HG02610 (cell line): ENCODE measurements around the gene PSTPIP1.

Experiments used
- ATAC-seq: cut with Tn5 transposase; IDR thresholded peaks from one replicate; pipeline ENCODE4 v1.9.1; 2021; ENCODE audit warnings: mild to moderate bottlenecking, moderate library complexity; ENCODE audit not compliant: unreplicated experiment

Gene PSTPIP1

DNA sequence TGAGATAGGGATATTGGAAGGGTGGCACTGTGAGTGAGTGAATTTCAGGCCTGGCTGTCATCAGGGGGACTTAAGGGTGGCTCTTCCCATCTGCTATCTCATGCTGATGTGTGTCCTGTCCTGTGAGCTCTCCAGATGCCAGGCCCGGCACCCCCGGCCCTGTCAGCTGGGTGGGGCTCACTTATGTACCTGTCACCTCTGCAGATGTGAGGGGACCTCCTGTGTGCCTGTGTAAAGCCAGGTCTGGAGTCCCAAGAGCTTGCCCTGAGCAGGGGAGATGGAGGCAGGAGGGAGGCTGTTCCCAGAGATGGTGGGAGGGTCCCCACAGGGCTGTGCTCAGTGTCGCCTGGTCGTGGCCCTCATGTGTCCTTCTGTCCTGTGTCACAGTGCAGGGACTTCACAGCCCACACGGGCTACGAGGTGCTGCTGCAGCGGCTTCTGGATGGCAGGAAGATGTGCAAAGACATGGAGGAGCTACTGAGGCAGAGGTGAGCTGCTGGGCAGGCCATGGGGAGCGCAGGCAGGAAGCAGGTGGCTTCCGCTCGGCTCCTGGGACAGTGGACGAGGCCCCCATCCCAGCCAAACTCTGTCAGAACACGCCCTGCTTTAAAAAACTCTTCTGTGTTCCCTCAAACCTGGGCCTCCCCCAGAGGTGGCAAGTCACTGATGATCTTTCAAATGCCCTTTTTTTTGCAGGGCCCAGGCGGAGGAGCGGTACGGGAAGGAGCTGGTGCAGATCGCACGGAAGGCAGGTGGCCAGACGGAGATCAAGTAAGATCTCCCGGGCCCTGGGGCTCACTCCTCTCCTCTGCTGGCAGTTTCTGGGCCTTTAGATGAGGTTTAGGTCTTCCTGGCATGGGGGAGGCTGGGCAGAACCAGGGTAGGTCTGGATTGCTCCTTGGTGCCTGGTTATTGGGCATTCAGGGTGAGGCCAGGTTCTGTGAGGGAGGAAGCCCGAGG lies 23.1 kb downstream of the PSTPIP1 start:
- ATAC-seq = no peak

DNA sequence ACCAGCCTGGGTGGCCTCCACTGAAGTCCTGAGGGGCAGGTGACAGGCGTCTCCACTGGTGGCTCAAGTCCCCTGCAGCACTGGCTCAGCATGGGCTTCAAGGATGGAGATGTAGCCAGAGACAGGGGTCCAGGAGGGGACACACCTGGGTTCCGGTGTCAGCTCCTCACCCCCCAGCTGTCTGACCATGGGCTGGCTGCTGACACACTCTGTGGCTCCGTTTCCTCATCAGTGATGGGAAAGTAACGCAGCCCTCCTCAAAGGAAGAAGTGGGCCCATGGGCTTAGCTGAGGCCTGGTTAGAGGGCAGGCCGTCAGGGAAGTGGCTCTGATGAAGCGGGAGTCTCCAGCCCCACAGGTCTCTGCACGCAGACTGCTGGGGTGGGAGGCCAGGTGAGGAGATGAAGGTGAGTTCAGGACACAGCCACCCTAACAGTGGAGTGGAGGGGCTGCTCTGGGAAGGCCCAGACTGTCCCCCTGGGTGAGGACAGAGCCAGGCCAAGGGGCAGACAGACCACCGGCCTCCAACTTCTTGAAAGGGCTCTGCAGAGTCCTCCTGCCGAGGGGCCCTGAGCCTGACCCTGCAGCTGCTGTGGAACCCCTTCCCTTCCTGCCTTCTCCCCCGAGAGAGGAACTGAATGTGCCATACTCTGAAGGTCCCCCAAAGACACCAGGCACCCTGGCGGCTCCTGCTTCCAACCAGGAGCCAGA lies 24.0 kb downstream of the PSTPIP1 start:
- no peak for ATAC-seq

DNA sequence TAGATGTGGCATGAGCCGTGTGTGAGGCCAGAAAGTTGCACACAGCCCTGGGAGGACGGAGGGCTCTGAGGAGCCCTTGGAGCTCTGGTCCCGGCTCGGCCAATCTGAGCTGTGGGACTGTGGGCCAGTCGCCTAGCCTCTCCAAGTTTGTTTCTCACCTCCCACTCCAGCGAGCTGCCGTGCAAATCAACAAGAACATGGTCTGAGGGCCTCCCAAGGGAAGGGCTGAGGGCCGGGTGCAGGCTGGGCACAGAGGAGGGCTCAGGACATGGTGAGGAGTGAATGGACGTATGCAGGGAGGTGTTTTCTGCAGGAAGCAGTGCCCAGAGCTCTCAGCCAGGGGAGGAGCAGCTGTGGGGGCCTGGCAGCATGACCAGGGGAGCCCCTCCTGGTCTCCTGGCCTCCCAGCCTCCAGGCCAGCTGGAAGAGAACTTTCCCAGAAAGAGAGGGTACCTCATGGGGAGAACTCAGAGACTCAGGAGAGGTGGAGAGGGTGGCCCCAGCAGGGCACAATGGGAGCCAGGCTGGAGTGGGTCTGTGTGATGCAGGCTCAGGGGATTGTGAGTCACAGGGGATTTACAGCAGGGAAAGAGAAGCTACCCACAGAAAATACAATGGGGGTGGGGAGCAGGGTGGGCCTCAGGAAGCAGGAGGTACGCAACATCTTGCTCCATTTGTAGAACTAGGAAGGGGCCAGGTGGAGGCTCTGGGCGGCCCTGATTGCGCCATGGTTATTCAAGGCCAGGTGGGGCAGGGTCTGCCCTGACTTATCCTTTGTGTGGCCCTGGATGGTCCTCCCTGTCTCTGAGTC lies 24.8 kb downstream of the PSTPIP1 start:
- no peak for ATAC-seq

DNA sequence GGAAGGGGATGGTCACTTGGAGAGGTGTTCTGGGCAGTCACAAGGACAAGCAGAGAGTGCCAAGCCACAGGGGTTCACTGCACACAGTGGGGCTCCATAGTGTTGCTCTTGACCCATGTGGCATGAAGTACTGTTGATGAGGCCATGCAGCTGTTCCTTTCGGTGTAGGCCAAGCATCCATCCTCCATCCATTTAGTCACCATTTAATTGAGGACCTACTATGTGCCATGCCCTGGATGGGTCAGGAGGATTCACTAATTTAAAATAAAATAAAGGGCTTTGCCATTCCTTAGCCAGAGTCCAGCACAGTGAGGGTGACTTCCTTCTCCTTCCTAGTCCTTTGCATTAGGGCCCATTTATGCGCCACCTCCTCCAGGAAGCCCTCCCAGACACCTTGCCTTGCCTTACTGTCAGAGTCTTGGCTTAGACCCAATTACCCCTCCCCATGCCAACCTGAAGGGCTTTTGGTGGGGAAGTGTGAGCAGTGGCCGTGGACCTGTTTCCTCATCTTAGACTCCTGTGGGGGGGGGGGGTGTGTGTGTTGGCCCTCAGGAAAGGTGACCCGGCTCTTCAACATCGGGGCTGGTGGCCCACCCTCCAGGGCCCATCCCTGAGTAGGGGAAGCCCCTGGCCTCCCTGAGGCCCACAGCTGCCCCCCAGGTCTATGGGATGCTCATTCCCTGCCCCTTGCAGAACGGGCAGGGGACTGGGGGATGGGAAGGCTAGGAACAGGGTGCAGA lies 25.6 kb downstream of the PSTPIP1 start:
- ATAC-seq = no peak

DNA sequence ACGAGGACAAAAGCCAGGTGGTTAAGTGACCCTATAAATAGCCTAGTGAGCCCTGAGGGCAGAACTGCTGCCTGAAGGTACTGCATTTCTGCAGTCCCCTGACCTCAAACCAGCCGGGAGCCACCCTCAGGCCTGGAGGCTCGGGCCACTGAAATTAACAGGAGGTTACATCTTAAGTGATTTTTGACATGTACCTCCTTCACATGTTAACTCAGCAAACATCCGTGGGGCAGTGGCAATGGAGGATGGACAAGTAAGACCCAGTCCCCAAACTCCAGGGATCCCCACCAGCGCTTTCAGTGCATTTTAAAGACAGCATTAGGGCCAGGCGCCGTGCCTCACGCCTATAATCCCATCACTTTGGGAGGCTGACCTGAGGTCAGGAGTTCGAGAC lies 26.2 kb downstream of the PSTPIP1 start:
- ATAC-seq = no peak

DNA sequence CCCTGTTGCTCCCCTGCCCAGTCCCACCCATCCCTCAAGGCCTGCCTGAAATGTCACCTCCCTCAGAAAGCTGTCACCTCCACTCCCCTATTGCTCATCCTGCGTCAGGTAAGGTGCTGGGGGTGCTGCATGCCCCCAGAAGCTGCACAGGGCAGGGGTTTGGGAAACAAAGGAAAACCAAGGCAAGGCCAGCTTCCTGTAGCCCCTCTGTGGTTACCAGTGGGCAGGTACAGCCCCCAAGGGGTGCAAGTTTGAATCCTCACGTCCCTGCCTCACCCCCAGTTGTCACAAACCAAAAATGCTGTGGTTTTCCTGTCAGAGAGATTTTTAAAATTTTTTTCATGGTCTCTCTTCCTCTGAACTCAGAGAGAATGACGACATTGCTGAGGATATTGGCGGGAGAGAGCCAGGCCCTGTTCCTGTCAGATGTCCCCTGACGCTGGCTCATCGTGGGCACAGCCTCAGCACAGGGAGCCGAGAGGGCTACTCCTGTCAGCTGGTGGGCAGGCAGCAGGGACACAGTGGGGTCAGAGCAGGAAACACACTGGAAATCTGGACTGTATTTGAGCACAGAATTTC lies 27.0 kb downstream of the PSTPIP1 start:
- no peak for ATAC-seq

DNA sequence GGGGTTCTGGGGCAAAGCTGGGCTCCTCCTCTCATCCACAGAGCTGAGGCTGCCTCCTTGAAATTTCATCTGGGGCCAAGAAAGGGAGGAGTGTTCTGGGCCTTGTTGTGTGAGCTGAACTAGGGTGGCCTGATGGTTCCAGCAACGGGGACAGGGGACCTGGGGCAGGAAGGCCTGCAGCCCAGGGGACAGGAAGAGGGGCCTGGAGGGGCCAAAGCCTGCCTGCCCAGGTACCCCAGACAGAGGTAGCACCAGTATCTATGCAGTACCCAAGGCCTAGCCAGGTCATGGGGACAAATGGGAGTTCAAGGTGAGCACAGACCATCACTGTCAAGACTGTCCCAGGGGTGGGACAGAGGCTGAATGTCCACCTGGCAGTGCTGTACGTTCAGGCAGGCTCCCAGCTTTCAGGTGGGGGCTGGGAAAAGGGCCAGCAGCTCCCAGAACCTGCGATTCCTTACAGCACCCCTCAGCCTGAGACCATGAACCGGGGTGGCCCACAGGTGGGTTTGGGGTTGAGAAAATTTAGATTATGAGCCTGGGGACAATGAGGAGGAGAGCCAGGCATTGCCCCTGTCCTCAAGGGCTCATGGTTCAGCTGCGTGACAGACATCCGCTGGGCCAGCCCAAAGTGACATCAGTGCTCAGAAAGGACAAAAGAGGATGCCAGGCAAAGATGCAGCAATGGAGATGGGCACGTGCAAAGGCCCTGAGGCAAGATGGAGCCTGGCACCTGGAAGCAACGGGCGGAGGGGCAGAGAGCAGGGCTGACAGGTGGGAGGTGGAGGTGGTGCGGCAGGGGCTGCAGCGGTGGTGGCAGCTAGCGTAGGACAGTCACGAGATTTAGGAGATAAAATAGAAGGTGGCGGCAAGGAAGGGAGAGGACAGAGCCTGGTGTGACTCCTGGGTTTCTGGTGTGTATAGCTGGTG lies 28.0 kb downstream of the PSTPIP1 start:
- ATAC-seq = no peak

DNA sequence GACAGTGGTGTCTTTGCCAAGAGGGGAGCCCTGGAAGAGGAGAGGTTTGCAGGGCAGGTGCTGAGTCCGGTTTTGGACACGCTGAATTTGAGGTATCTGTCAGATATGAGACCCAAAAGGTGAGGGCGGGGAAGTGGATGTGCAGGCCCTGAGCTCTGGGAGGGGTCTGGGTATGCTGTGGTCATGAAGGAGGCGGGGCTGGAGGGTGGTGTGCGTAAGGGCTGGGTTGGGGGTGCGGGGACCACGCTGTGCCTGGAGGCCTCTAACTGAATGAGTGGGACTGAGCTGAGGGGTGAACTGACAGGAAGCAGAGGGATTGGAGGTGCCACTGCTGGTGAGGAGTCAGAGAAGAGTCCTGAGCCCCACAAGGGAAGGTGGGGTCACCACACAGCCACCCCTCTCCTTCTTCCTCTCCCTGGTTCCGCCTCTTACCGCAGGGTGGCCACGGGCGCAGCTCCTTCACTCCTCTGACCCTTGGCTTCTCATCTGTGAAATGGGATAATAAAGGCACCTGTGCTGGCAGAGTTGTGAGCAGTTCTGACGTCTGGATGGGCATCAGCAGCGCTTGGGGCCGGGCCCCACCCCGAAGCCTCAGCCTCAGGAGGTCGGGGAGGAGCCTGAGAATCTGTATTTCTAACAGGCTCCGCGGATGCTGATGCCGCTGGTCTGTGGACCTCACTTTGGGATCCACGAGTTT lies 28.8 kb downstream of the PSTPIP1 start:
- ATAC-seq = no peak

DNA sequence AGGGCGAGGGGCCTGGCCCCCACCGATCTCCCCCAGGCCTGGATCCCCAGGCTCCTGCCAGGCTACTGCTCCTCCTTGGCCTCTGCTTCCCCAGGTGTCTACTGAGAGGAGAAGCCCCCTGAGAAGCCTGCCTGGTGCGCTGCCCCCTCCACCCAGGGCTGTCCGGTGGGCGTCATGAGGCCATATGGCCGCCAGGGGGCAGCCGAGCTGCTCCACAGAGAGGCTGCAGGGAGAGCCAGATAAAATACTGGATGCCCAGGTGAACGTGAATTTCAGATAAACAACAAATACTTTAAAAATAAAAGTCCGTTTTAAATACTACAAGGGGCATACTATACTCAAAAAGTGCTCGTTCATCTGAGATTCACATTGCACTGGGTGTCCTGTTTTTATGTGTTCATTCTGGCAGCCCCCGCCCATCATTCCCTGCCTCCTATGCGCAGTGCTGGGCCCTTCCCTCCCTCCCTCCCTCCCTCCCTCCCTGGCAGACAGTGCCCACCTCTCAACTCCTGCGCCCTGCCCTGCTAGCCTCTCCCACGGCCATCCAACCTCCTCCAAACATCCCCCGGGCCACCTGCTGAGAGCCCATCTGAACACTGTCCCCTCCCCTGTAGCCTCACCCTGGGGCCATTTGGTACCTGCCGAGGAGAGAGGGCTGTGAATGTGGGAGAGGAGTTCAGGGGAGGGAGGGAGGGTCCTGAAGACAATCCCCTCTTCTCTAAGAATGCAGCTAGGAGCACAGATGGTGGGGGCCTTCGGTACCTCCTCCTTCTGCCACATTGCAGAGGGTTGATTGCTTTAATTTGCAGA lies 29.6 kb downstream of the PSTPIP1 start:
- ATAC-seq = no peak

DNA sequence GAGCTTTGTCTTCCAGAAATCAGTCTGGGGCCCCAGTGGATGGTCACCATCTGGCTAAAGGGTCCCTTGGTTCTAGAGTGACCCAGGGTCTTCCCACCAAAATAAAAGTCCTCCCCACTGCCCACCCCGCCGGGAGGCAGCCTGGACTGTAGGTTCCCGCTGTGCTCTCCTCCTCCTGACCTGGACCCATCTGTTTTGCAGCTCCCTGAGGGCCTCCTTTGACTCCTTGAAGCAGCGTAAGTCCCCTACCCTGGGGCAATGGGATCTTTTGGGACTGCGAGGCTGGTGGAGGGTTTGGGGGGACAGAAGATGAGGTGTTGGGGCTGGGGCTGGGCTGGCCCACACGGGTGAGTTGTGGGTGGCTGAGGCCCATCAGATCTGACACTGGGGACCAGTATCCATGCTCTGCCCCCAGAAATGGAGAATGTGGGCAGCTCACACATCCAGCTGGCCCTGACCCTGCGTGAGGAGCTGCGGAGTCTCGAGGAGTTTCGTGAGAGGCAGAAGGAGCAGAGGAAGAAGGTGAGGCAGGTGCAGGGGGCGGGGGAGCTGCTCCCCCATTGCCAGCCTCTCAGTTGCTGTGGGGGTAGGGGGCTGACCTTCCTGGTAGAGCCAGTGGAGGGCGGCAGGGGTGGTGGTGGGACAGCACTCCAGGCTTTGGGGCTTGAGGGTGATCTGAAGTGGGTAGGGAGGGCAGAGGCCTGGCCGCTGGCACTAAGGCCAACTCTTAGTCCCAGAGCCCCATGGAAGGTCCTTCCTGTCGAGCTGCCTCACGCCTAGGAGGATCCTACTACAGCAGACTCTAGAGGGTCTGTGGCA lies 30.4 kb downstream of the PSTPIP1 start:
- no peak for ATAC-seq

DNA sequence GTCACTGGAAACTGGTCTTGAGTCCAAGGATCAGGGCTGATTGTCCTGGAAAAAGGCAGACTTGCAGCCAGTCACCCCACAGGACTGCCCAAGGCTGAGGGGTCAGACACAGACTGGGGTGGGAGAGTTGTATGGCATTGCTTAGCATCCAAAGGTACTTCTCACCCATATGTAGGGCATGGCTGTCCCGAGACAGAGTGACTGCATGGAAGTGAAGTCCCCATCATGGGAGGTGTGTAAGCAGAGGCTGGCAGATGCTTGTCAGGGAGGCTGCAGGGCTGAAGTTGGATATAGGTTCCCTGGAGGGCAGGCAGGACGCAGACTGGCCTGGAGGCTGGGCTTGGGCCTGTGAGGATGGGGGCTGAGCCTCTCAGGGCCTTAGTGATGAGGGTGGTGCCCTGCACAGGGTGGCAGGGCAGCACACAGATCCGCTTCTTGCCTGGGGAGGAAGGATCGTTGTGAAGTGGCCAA lies 31.1 kb downstream of the PSTPIP1 start:
- no peak for ATAC-seq

DNA sequence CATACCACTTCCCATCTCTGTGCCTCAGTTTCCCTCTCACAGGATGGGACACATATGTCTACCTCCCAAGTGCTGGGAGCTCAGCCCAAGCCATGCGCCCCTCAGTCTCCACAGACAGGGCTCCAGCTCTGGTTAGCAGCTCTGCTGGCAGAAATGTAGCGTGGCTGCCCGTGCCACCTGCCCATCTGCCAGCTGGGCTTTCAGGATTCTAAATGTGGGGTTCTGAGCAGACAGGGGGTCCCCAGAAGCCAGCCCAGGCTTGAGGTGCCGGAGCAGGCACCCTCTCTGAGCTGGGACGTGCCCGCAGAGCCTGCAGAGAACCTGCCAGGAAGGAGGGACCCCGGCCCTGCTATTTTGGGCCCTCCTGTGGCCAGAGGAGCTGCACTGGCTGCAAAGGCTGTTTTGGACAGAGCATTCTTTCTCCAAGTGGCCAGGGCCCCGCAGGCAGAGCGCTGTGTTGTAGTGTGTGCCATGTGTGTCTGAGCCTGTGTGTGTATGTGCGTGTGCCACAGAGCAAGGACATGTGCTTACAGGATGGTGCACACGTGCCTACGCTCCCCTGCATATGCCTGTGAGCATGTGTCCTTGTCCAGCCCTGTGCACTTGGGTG lies 31.7 kb downstream of the PSTPIP1 start:
- ATAC-seq = no peak

DNA sequence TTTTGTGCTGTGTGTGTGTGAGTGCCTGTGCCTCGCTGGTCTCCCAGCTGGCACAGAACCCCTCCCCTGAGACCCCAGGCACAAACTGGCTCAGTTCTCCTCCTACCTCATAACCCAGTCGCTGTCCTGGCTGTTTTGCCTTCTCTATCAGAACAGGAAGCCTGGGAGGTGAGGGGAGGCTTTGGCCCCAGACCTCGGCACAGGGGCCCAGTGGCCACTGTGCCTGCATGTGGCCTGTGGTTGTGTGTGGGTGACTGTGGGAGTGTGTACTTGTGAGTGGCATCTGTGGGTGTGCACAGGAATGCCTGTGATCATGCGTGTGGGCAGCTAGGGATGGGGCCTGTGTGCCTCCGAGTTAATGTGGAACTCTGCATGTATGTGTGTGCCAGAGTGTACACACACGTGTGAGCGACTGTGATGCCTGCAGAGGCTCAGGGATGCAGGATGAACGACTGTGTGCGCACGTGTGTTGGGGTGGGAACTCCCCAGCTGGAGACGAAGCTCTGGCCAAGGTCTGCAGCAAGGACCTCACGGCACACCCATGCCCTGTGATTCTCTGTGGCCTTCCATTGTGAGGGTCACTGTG lies 32.3 kb downstream of the PSTPIP1 start:
- no peak for ATAC-seq

DNA sequence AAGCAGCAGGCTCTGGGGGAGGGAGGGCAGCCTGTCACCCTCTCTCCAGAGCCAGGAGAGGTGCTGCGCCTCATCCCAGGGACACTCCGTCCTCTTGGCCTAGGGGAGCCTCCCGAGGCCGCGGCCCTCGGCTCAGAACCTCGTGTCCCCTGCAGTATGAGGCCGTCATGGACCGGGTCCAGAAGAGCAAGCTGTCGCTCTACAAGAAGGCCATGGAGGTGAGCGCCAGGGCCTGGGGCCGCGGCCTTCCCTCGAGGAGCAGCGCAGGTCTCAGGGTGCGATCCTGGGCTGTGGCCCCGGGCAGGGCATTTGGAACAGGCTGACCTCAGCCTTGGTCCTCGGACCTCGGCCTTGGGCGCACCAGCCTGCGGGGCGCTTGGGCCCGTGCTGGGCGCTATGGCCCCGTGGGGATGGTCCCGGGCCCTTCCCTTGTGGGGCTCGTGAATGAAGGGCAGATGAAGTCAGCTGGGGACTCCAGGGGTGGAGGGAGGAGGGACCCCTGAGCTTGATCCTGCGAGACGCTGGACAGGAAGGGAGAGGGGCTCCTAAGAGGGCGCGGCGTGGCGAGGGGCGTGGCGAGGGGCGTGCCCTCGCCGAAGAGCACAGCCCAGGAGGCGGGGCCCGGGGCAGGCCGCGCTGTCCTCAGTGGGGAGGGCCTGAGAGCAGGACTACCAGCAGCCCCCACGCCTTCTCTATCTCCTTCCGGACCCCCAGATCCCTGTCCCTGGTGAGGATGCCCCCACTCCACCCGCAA lies 32.9 kb downstream of the PSTPIP1 start:
- no peak for ATAC-seq

DNA sequence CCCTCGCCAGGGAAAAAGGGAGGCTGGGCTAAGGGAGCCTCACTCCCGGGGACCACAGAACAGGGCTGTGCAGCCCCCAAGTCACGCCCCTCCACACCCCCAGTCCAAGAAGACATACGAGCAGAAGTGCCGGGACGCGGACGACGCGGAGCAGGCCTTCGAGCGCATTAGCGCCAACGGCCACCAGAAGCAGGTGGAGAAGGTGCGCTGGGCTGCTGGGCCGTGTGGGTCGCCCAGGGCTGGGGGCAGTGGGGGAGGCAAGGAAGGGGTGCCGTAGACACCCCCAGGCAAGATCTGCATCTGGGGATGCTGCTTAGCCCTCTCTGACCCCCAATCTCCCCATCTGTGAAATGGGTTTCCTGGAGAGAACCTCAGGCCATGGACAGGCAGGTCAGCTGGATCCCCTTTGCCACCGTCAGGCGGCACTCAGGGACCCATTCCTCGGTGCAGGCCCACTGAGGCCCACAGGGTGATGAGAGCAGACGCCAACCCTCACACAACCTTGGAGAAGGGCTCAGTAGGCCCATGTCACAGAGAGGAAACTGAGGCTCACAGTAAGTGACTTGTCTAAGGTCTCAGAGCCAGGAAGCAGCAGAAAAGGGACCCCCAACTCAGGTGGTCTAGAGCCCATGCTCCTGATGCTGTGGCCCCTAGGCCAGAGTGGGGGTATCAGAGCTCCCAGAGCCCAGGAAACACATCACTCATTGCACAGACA lies 33.7 kb downstream of the PSTPIP1 start:
- no peak for ATAC-seq
